PC-3 (cell line): ENCODE data around the gene LINC01488.

Experiments
- EZH2 ChIP-seq: fragments of 300-600 bp; sonication (generic); IDR thresholded peaks from one replicate; pipeline ENCODE4 v1.6.1; 2017; ENCODE audit warnings: antibody characterized with exemption, mild to moderate bottlenecking, low read length; ENCODE audit not compliant: unreplicated experiment
- EZH2phosphoT487 ChIP-seq: fragments of 300-600 bp; sonication (generic); IDR thresholded peaks from 2 replicates; pipeline ENCODE4 v1.6.1; 2018; ENCODE audit warnings: mild to moderate bottlenecking, antibody characterized with exemption, low read length, borderline replicate concordance
- TF ChIP-seq, protein P1 (sequence below): fragments of 300-600 bp; sonication (generic); conservative IDR thresholded peaks from 2 replicates; pipeline ENCODE4 v1.5.1; 2017; ENCODE audit warnings: antibody characterized with exemption, low read depth, mild to moderate bottlenecking, low read length

DNA sequence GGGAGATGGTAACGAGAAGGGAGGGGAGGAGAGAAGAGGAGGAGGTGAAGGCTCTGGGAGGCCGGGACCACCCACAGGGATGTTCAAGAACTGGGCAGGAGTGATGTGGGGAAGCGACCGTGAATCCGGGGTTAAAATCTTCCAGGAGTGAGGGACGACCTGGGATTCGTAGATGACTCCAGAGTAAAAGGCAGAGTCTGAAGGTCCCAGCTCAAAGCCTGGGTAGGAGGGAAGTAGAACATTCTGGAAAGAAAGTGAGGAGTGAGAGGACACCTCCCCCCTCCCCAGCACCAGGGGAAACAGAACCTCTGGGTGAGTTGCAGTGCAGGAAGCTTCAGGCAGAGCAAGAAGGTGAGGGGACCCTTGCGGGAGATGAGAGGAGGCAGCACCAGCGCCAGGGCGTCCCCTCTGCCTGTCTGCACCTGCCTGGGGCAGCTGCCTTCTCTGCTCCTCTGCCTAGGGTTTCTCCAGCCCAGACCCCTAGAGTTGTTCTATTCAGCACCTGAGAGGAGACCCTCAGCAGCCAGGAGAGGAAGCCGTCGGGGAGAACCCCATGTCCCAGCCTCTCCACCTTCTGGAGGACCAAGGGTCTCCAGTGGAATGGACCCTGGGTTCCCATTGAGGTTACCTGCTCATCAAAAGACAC is 49.7 kb downstream of the LINC01488 start:
- TF ChIP-seq, protein P1, sequence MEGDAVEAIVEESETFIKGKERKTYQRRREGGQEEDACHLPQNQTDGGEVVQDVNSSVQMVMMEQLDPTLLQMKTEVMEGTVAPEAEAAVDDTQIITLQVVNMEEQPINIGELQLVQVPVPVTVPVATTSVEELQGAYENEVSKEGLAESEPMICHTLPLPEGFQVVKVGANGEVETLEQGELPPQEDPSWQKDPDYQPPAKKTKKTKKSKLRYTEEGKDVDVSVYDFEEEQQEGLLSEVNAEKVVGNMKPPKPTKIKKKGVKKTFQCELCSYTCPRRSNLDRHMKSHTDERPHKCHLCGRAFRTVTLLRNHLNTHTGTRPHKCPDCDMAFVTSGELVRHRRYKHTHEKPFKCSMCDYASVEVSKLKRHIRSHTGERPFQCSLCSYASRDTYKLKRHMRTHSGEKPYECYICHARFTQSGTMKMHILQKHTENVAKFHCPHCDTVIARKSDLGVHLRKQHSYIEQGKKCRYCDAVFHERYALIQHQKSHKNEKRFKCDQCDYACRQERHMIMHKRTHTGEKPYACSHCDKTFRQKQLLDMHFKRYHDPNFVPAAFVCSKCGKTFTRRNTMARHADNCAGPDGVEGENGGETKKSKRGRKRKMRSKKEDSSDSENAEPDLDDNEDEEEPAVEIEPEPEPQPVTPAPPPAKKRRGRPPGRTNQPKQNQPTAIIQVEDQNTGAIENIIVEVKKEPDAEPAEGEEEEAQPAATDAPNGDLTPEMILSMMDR, result no peak
- TF ChIP-seq EZH2 (no peak), EZH2phosphoT487 (no peak)
